CD14-positive monocyte (primary cell): ENCODE results near the gene IDH2. TPM values are rescaled to one million over a fixed set of nuclear protein-coding genes. Genes with fewer than 3 reads are reported as not detected.

Experiments
- DNase-seq, 3 donors: peaks; one replicate each; pipeline ENCODE4 v3.0.0-alpha.2; 2011 to 2022
- H2AFZ ChIP-seq: 2 replicates; pipeline ENCODE4 v1.6.0; 2012; ENCODE audit warnings: mild to moderate bottlenecking, low read depth, low read length, inconsistent platforms; ENCODE audit not compliant: insufficient read depth, poor library complexity, severe bottlenecking
- H3K27ac ChIP-seq, 2 donors: 1 replicate in 1 of 2; 2 replicates in 1 of 2; pipeline ENCODE4 v1.5.1; 2012 to 2013; ENCODE audit warnings: low read length in 2 of 2, control low read depth in 1 of 2, inconsistent platforms in 1 of 2, low read depth in 1 of 2, mild to moderate bottlenecking in 1 of 2
- H3K27me3 ChIP-seq, 2 donors: one replicate each; pipeline versions ENCODE4 v1.6.0 to v1.6.1; 2011 to 2013; ENCODE audit warnings: low read length in 2 of 2; ENCODE audit not compliant: control insufficient read depth in 2 of 2, insufficient read depth in 2 of 2
- H3K36me3 ChIP-seq, 2 donors: replicated peaks in 1 of 2; 1 replicate in 1 of 2; 2 replicates in 1 of 2; pipeline versions ENCODE4 v1.5.1 to v1.6.1; 2012 to 2013; ENCODE audit warnings: low read length in 2 of 2, control low read depth in 1 of 2, inconsistent platforms in 1 of 2, mild to moderate bottlenecking in 1 of 2; ENCODE audit not compliant: insufficient read depth in 2 of 2, control insufficient read depth in 1 of 2
- H3K4me1 ChIP-seq, 2 donors: 1 replicate in 1 of 2; 2 replicates in 1 of 2; pipeline versions ENCODE4 v1.5.1 to v1.6.1; 2012 to 2013; ENCODE audit warnings: low read length in 2 of 2, control low read depth in 1 of 2, inconsistent platforms in 1 of 2, mild to moderate bottlenecking in 1 of 2, moderate library complexity in 1 of 2; ENCODE audit not compliant: insufficient read depth in 2 of 2, control insufficient read depth in 1 of 2
- H3K4me2 ChIP-seq: replicated peaks from 2 replicates; pipeline ENCODE3; 2012; ENCODE audit warnings: low read length, moderate library complexity, mild to moderate bottlenecking; ENCODE audit not compliant: poor library complexity, severe bottlenecking; ENCODE audit errors: extremely low read depth
- H3K4me3 ChIP-seq, 3 experiments: fragments of 200-600 bp in 1 of 3; sonication (generic) in 1 of 3; replicated peaks in 1 of 3; 1 replicate in 2 of 3; 2 replicates in 1 of 3; pipeline ENCODE4 v1.5.1; 2011 to 2013; ENCODE audit warnings: low read length in 3 of 3, mild to moderate bottlenecking in 3 of 3, control low read depth in 2 of 3, low read depth in 2 of 3, inconsistent platforms in 1 of 3, moderate library complexity in 1 of 3
- H3K79me2 ChIP-seq: 2 replicates; pipeline ENCODE4 v1.6.0; 2012; ENCODE audit warnings: mild to moderate bottlenecking, control low read depth, inconsistent platforms, low read length, moderate library complexity; ENCODE audit not compliant: insufficient read depth
- H3K9ac ChIP-seq: 2 replicates; pipeline ENCODE4 v1.6.0; 2017; ENCODE audit warnings: low read length, mild to moderate bottlenecking; ENCODE audit not compliant: insufficient read depth, poor library complexity, severe bottlenecking
- H3K9me3 ChIP-seq, 2 donors: replicated peaks in 1 of 2; 1 replicate in 1 of 2; 2 replicates in 1 of 2; pipeline versions ENCODE4 v1.5.1 to v1.6.1; 2012 to 2013; ENCODE audit warnings: low read length in 2 of 2, control low read depth in 1 of 2; ENCODE audit not compliant: control insufficient read depth in 1 of 2, insufficient read depth in 1 of 2
- H4K20me1 ChIP-seq: 2 replicates; pipeline ENCODE4 v1.6.0; 2012; ENCODE audit warnings: mild to moderate bottlenecking, low read length, control low read depth, moderate library complexity; ENCODE audit not compliant: insufficient read depth
- H3K27ac Mint-ChIP-seq, 7 donors: one replicate each; pipeline ENCODE4 v1.8.0; 2020; ENCODE audit warnings: mild to moderate bottlenecking in 7 of 7, mixed read lengths in 7 of 7, moderate library complexity in 6 of 7, inconsistent platforms in 2 of 7
- H3K27me3 Mint-ChIP-seq, 3 donors: one replicate each; pipeline ENCODE4 v1.8.0; 2021 to 2022; ENCODE audit warnings: low read depth in 3 of 3, mild to moderate bottlenecking in 3 of 3, mixed read lengths in 3 of 3, moderate library complexity in 3 of 3, inconsistent platforms in 1 of 3
- H3K36me3 Mint-ChIP-seq, 2 donors: one replicate each; pipeline ENCODE4 v1.8.0; 2020; ENCODE audit warnings: mixed read lengths in 2 of 2, inconsistent platforms in 1 of 2, mild to moderate bottlenecking in 1 of 2
- H3K4me1 Mint-ChIP-seq: one replicate; pipeline ENCODE4 v1.8.0; 2020; ENCODE audit warnings: mild to moderate bottlenecking, mixed read lengths
- H3K4me3 Mint-ChIP-seq, 2 donors: one replicate each; pipeline ENCODE4 v1.8.0; 2020; ENCODE audit warnings: mild to moderate bottlenecking in 2 of 2, mixed read lengths in 2 of 2, moderate library complexity in 1 of 2
- H3K9me3 Mint-ChIP-seq, 7 donors: one replicate each; pipeline ENCODE4 v1.8.0; 2020 to 2022; ENCODE audit warnings: mixed read lengths in 7 of 7, mild to moderate bottlenecking in 6 of 7, moderate library complexity in 6 of 7, inconsistent platforms in 2 of 7
- CTCF ChIP-seq: fragments of 200-600 bp; IDR thresholded peaks from one replicate; pipeline ENCODE4 v1.8.0; 2022; ENCODE audit warnings: antibody characterized with exemption, mild to moderate bottlenecking
- WGBS: methylation state at CpG from one replicate; pipeline ENCODE4 v1.1.5; 2013; ENCODE audit warnings: missing lambda C conversion rate; ENCODE audit not compliant: insufficient coverage; 5-methylcytosine and 5-hydroxymethylcytosine counted together
- intact Hi-C, 2 donors: fragments of 100-400 bp; cut with micrococcal nuclease; formaldehyde crosslinking; loops; one replicate each; pipeline versions ENCODE4 v1.15.0 to v1.15.1; 2023
- polyA plus RNA-seq, 3 donors: library from polyadenylated mRNA; depleted of rRNA in 1 of 3; unstranded in 2 of 3; stranded (reverse) in 1 of 3; fragments of 300-500 nt in 2 of 3; fragments of >200 nt in 1 of 3; fragmentation: Illumina TruSeq in 2 of 3; gene quantifications; 1 replicate in 2 of 3; 2 replicates in 1 of 3; pipeline ENCODE4 v1.2.3, GENCODE V29; 2012 to 2021

The IDH2 gene
- polyA plus RNA-seq, 3 donors: 40.6 to 115 (median 82.2) TPM

- 95% methylated on average over 4 of the region's 7 CpGs for WGBS
- Histone ChIP-seq H3K27ac (no peak overlapping the region), H4K20me1 (peaks cover 8% of the 10 kb centered on the region), H3K9ac (no peak overlapping the region), H3K27me3 (peaks cover 0 to 2% of the 10 kb centered on the region in 2 donors), H3K36me3 (no peaks in the 10 kb centered on the region), H3K4me3 (no peak overlapping the region), H3K4me1 (peaks cover 17 to 22% of the 10 kb centered on the region in 2 donors), H3K4me2 (no peak overlapping the region), H3K9me3 (no peaks in the 10 kb centered on the region), H2AFZ (no peak overlapping the region), H3K79me2 (peaks cover 16% of the 10 kb centered on the region)
- Mint-ChIP-seq H3K36me3 (peaks cover 0 to 1% of the 10 kb centered on the region in 2 donors), H3K4me3 (no peak overlapping the region), H3K27me3 (peaks cover 13 to 22% (median 20%) of the 10 kb centered on the region in 3 donors), H3K9me3 (peaks cover 0 to 2% (median 0%) of the 10 kb centered on the region in 7 donors), H3K4me1 (peaks cover 24% of the 10 kb centered on the region), H3K27ac (no peak overlapping the region)
- no peak for DNase-seq
- TF ChIP-seq CTCF: no peak
- intact Hi-C loops: no loop called here
Observed at GRCh38 chr15:90105521-90105920, 3.3 kb upstream of the IDH2 start.

GRCh38 chr15:90104551-90104950 is 2.3 kb upstream of the IDH2 start:
- H3K4me3 Mint-ChIP-seq: no peak overlapping the region
- Histone ChIP-seq H3K4me3 (no peak overlapping the region), H3K4me1 (peaks cover 26 to 32% of the 10 kb centered on the region in 2 donors), H3K9ac (no peak overlapping the region), H3K36me3 (no peaks in the 10 kb centered on the region), H2AFZ (no peak overlapping the region), H3K9me3 (no peaks in the 10 kb centered on the region), H3K79me2 (peaks cover 26% of the 10 kb centered on the region), H3K27ac (no peak overlapping the region), H3K27me3 (peaks cover 0 to 2% of the 10 kb centered on the region in 2 donors), H4K20me1 (peaks cover 17% of the 10 kb centered on the region), H3K4me2 (no peak overlapping the region)
- peaks cover 14 to 22% (median 19%) of the 10 kb centered on the region in 3 donors for H3K27me3 Mint-ChIP-seq
- H3K9me3 Mint-ChIP-seq: no peaks in the 10 kb centered on the region
- peaks cover 29% of the 10 kb centered on the region for H3K4me1 Mint-ChIP-seq
- no peak for DNase-seq
- no peak for TF ChIP-seq CTCF
- H3K27ac Mint-ChIP-seq: no peak overlapping the region
- peaks cover 0 to 1% of the 10 kb centered on the region in 2 donors for H3K36me3 Mint-ChIP-seq
- 100% methylated on average over 3 of the region's 4 CpGs for WGBS
- intact Hi-C loops: no loop called here
